GM23338 (cell line): ENCODE measurements around the gene STPG4.

ENCODE experiments used
- CREB1 ChIP-seq: fragments of 250-450 bp; sonication (Bioruptor Pico); IDR thresholded peaks from 2 replicates; pipeline ENCODE4 v1.5.0; 2020; ENCODE audit warnings: low read depth, mild to moderate bottlenecking, moderate library complexity
- EZH2 ChIP-seq: fragments of 200-600 bp; sonication (generic); IDR thresholded peaks from one replicate; pipeline ENCODE4 v1.8.0; 2017; ENCODE audit warnings: antibody characterized with exemption, mild to moderate bottlenecking, low read depth; ENCODE audit not compliant: unreplicated experiment
- EZH2phosphoT487 ChIP-seq: fragments of 200-600 bp; sonication (generic); IDR thresholded peaks from one replicate; pipeline ENCODE4 v1.8.1; 2018; ENCODE audit warnings: antibody characterized with exemption; ENCODE audit not compliant: unreplicated experiment
- JUNB ChIP-seq: IDR thresholded peaks from one replicate; pipeline ENCODE4 v1.6.1; 2016; ENCODE audit warnings: antibody characterized with exemption; ENCODE audit not compliant: unreplicated experiment
- NANOG ChIP-seq: IDR thresholded peaks from 2 replicates; pipeline ENCODE4 v1.6.1; 2016; ENCODE audit warnings: antibody characterized with exemption, borderline replicate concordance
- POLR2AphosphoS5 ChIP-seq: IDR thresholded peaks from 2 replicates; pipeline ENCODE4 v1.6.1; 2016; ENCODE audit warnings: antibody characterized with exemption, low read depth
- REST ChIP-seq: IDR thresholded peaks from one replicate; pipeline ENCODE4 v1.6.1; 2018; ENCODE audit warnings: antibody characterized with exemption; ENCODE audit not compliant: unreplicated experiment
- ZNF114 ChIP-seq: fragments of 250-450 bp; sonication (Bioruptor Pico); IDR thresholded peaks from 2 replicates; pipeline ENCODE4 v1.5.0; 2020; ENCODE audit warnings: mild to moderate bottlenecking, moderate library complexity
- ZNF331 ChIP-seq: fragments of 250-450 bp; sonication (Bioruptor Pico); IDR thresholded peaks from 2 replicates; pipeline ENCODE4 v1.5.0; 2020; ENCODE audit warnings: low read depth, mild to moderate bottlenecking, moderate library complexity
- TF ChIP-seq, protein P1 (sequence below), 2 experiments: fragments of 200-600 bp in 1 of 2; sonication (generic) in 1 of 2; conservative IDR thresholded peaks; 2 replicates each; pipeline versions ENCODE4 v1.5.1 to v1.6.1; 2016 to 2017; ENCODE audit warnings: antibody characterized with exemption in 2 of 2, low read depth in 2 of 2, mild to moderate bottlenecking in 2 of 2, moderate library complexity in 1 of 2
- TF ChIP-seq, protein P2 (sequence below): fragments of 250-450 bp; sonication (Bioruptor Pico); IDR thresholded peaks from 2 replicates; pipeline ENCODE4 v1.5.0; 2020; ENCODE audit warnings: mild to moderate bottlenecking, moderate library complexity

DNA sequence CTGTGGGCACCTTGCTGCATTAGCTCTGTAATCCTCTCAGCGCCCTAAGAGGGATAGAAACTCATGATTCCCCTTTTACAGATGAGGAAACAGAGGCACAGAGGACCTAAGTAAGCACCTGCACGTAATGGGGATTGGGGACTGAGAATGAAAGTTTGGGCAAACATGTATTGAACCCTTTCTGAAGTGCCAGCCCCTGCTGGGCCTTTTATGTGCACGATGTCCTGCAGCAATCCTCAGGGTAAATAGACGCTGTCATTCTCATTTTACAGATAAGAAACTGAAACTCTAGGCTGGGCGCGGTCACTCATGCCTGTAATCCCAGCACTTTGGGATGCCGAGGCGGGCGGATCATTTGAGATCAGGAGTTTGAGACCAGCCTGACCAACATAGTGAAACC is 117.4 kb downstream of the STPG4 start:
- TF ChIP-seq, protein P1, sequence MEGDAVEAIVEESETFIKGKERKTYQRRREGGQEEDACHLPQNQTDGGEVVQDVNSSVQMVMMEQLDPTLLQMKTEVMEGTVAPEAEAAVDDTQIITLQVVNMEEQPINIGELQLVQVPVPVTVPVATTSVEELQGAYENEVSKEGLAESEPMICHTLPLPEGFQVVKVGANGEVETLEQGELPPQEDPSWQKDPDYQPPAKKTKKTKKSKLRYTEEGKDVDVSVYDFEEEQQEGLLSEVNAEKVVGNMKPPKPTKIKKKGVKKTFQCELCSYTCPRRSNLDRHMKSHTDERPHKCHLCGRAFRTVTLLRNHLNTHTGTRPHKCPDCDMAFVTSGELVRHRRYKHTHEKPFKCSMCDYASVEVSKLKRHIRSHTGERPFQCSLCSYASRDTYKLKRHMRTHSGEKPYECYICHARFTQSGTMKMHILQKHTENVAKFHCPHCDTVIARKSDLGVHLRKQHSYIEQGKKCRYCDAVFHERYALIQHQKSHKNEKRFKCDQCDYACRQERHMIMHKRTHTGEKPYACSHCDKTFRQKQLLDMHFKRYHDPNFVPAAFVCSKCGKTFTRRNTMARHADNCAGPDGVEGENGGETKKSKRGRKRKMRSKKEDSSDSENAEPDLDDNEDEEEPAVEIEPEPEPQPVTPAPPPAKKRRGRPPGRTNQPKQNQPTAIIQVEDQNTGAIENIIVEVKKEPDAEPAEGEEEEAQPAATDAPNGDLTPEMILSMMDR (conservative IDR thresholded peaks at IDR 0.05; ENCODE audit: low read depth in 2 of 2), result no peak
- TF ChIP-seq POLR2AphosphoS5, result no peak
- TF ChIP-seq EZH2phosphoT487, result no peak
- TF ChIP-seq REST, result no peak
- no peak for TF ChIP-seq EZH2
- no peak for TF ChIP-seq CREB1 (CRISPR knock-in tag)
- no peak for TF ChIP-seq JUNB
- TF ChIP-seq ZNF331 (CRISPR knock-in tag), result no peak
- TF ChIP-seq NANOG, result no peak
- TF ChIP-seq ZNF114, result no peak
- TF ChIP-seq, protein P2, sequence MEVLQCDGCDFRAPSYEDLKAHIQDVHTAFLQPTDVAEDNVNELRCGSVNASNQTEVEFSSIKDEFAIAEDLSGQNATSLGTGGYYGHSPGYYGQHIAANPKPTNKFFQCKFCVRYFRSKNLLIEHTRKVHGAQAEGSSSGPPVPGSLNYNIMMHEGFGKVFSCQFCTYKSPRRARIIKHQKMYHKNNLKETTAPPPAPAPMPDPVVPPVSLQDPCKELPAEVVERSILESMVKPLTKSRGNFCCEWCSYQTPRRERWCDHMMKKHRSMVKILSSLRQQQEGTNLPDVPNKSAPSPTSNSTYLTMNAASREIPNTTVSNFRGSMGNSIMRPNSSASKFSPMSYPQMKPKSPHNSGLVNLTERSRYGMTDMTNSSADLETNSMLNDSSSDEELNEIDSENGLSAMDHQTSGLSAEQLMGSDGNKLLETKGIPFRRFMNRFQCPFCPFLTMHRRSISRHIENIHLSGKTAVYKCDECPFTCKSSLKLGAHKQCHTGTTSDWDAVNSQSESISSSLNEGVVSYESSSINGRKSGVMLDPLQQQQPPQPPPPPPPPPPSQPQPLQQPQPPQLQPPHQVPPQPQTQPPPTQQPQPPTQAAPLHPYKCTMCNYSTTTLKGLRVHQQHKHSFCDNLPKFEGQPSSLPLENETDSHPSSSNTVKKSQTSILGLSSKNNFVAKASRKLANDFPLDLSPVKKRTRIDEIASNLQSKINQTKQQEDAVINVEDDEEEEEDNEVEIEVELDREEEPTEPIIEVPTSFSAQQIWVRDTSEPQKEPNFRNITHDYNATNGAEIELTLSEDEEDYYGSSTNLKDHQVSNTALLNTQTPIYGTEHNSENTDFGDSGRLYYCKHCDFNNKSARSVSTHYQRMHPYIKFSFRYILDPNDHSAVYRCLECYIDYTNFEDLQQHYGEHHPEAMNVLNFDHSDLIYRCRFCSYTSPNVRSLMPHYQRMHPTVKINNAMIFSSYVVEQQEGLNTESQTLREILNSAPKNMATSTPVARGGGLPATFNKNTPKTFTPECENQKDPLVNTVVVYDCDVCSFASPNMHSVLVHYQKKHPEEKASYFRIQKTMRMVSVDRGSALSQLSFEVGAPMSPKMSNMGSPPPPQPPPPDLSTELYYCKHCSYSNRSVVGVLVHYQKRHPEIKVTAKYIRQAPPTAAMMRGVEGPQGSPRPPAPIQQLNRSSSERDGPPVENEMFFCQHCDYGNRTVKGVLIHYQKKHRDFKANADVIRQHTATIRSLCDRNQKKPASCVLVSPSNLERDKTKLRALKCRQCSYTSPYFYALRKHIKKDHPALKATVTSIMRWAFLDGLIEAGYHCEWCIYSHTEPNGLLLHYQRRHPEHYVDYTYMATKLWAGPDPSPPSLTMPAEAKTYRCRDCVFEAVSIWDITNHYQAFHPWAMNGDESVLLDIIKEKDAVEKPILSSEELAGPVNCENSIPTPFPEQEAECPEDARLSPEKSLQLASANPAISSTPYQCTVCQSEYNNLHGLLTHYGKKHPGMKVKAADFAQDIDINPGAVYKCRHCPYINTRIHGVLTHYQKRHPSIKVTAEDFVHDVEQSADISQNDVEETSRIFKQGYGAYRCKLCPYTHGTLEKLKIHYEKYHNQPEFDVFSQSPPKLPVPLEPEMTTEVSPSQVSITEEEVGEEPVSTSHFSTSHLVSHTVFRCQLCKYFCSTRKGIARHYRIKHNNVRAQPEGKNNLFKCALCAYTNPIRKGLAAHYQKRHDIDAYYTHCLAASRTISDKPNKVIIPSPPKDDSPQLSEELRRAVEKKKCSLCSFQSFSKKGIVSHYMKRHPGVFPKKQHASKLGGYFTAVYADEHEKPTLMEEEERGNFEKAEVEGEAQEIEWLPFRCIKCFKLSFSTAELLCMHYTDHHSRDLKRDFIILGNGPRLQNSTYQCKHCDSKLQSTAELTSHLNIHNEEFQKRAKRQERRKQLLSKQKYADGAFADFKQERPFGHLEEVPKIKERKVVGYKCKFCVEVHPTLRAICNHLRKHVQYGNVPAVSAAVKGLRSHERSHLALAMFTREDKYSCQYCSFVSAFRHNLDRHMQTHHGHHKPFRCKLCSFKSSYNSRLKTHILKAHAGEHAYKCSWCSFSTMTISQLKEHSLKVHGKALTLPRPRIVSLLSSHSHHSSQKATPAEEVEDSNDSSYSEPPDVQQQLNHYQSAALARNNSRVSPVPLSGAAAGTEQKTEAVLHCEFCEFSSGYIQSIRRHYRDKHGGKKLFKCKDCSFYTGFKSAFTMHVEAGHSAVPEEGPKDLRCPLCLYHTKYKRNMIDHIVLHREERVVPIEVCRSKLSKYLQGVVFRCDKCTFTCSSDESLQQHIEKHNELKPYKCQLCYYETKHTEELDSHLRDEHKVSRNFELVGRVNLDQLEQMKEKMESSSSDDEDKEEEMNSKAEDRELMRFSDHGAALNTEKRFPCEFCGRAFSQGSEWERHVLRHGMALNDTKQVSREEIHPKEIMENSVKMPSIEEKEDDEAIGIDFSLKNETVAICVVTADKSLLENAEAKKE, result no peak
